ENCODE data around the gene ACMSD.
"Not testable (repeated sequence)": the region's sequence is repeated elsewhere in the genome, so short reads cannot be mapped to it uniquely, and the experiment has no call there.

ACMSD gene

GRCh38 chr2:134852518-134852917 lies 14.1 kb downstream of the ACMSD start:
- DNase-seq (ENCODE audit: low read depth), result no peak

GRCh38 chr2:134855709-134856108 lies 17.3 kb downstream of the ACMSD start:
- DNase-seq (ENCODE audit: low read depth), result no peak

GRCh38 chr2:134858245-134858644 lies 19.8 kb downstream of the ACMSD start:
- no peak for DNase-seq (ENCODE audit: low read depth)

GRCh38 chr2:134861173-134861572 lies 22.8 kb downstream of the ACMSD start:
- DNase-seq (ENCODE audit: low read depth), result no peak

- no peak for DNase-seq (ENCODE audit: low read depth)
Measured at GRCh38 chr2:134862069-134862468, 23.7 kb downstream of the ACMSD start.

- no peak for DNase-seq (ENCODE audit: low read depth)
Measured at GRCh38 chr2:134862674-134863073, 24.3 kb downstream of the ACMSD start.

- no peak for DNase-seq (ENCODE audit: low read depth)
Measured at GRCh38 chr2:134863446-134863845, 25.0 kb downstream of the ACMSD start.

GRCh38 chr2:134865067-134865787 lies 26.8 kb downstream of the ACMSD start:
- DNase-seq (ENCODE audit: low read depth), result no peak

GRCh38 chr2:134866498-134867099 lies 28.2 kb downstream of the ACMSD start:
- peak; percentile 33 for DNase-seq (ENCODE audit: low read depth)

- DNase-seq (ENCODE audit: low read depth), result no peak
Measured at GRCh38 chr2:134869946-134870736, 31.7 kb downstream of the ACMSD start.

- DNase-seq (ENCODE audit: low read depth), result no peak
Measured at GRCh38 chr2:134873152-134873551, 34.7 kb downstream of the ACMSD start.

GRCh38 chr2:134875309-134875708 lies 36.9 kb downstream of the ACMSD start:
- DNase-seq (ENCODE audit: low read depth), result peak; percentile 15

GRCh38 chr2:134882773-134883172 lies 44.4 kb downstream of the ACMSD start:
- DNase-seq (ENCODE audit: low read depth), result no peak

- no peak for DNase-seq (ENCODE audit: low read depth)
Measured at GRCh38 chr2:134883552-134884293, 45.3 kb downstream of the ACMSD start.

GRCh38 chr2:134884435-134884834 lies 46.0 kb downstream of the ACMSD start:
- DNase-seq (ENCODE audit: low read depth), result no peak

GRCh38 chr2:134892282-134893035 lies 54.0 kb downstream of the ACMSD start:
- DNase-seq (ENCODE audit: low read depth), result no peak

GRCh38 chr2:134897932-134898331 lies 59.5 kb downstream of the ACMSD start:
- no peak for DNase-seq (ENCODE audit: low read depth)

GRCh38 chr2:134899204-134899603 lies 60.8 kb downstream of the ACMSD start:
- no peak for DNase-seq (ENCODE audit: low read depth)

GRCh38 chr2:134900151-134900550 lies 61.7 kb downstream of the ACMSD start:
- DNase-seq (ENCODE audit: low read depth), result peak; percentile 17

- DNase-seq (ENCODE audit: low read depth), result not testable (repeated sequence)
Measured at GRCh38 chr2:134903701-134904100, 65.3 kb downstream of the ACMSD start.

GRCh38 chr2:134905168-134905567 lies 66.8 kb downstream of the ACMSD start:
- no peak for DNase-seq (ENCODE audit: low read depth)

GRCh38 chr2:134906726-134907125 lies 68.3 kb downstream of the ACMSD start:
- peak; percentile 39 for DNase-seq (ENCODE audit: low read depth)

All from amniotic epithelial cell (primary cell).